ENCODE results near the gene NDUFB3.
"Not testable (repeated sequence)": the region's sequence is repeated elsewhere in the genome, so short reads cannot be mapped to it uniquely, and the experiment has no call there.

NDUFB3 gene

DNA sequence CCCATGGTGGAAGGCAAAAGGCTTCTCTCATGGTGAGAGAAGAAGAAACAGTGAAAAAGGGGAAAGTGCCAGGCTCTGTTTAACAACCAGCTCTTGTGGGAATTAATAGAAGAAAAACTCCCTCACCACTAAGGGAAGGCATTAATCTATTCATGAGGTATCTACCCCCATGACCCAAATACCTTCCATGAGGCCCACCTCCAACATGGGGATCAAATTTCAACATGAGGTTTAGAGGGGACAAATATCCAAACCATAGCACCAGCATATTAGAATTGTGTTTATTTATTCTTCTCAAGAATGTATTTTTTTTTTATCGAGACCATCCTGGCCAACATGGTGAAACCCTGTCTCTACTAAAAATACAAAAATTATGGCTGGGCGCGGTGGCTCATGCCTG, 39.3 kb downstream of the NDUFB3 start:
- Mint-ChIP-seq H3K9me3 (no peaks in the 10 kb centered on the region), H3K4me3 (no peak overlapping the region), H3K4me1 (peaks cover 24% of the 10 kb centered on the region), H3K36me3 (peaks cover 8% of the 10 kb centered on the region), H3K27me3 (no peaks in the 10 kb centered on the region), H3K27ac (no peak overlapping the region)
- DNase-seq = no peak
- CTCF ChIA-PET = interaction anchor here (1.0 kb wide), 1 partner anchor 66 kb away, joined by 3 read pairs; no protein-coding TSS in a partner anchor

DNA sequence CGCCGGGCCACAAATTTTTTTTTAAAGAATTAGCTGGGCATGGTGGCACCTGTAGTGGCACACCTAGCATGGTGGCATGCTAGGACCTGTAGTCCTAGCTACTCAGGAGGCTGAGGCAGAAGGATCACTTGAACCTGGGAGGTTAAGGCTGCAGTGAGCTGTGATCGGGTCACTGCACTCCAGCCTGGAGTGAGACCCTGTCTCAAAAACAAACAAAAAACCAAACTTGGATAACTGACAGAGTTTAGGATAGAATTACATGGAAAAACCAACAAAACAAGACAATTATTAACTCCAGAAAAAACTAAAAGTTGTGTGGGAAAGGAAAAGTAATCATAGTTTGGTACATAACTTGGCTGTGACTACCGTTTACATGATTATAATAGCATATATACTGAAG, 42.5 kb downstream of the NDUFB3 start:
- H3K9me3 Mint-ChIP-seq = no peaks in the 10 kb centered on the region
- H3K4me1 Mint-ChIP-seq = peaks cover 34% of the 10 kb centered on the region
- peak overlapping the region; percentile 84 for H3K4me3 Mint-ChIP-seq
- peaks cover 7% of the 10 kb centered on the region for H3K27me3 Mint-ChIP-seq
- DNase-seq = no peak
- CTCF ChIA-PET = interaction anchor here (0.8 to 1.8 kb wide), 3 partner anchors 43 to 118 kb away, joined by 3 to 5 read pairs (median 4); no protein-coding TSS in a partner anchor
- H3K36me3 Mint-ChIP-seq = peaks cover 20% of the 10 kb centered on the region
- H3K27ac Mint-ChIP-seq = peak overlapping the region; percentile 100

DNA sequence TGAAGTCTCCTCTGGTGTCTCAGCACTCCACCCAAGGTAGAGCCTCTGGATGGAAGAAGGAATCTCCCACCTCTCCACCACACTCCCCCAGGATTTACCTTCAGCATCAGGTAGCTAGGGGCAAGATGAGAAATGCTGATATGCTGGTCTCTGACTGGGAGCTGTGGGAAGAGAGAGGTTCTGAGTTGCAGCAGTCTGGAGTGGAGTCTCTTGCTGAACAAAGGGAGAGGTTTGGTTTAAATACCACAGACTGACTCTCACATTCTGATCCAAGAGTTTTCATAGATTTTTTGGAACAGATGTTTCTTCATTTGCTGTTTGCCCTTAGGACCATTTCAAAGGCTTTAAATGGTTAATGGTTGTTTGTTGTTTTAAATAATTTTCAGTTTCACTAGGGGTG, 43.0 kb downstream of the NDUFB3 start:
- H3K9me3 Mint-ChIP-seq = no peaks in the 10 kb centered on the region
- H3K4me1 Mint-ChIP-seq = peaks cover 34% of the 10 kb centered on the region
- H3K27ac Mint-ChIP-seq = peak overlapping the region; percentile 100
- peaks cover 21% of the 10 kb centered on the region for H3K36me3 Mint-ChIP-seq
- peak overlapping the region; percentile 84 for H3K4me3 Mint-ChIP-seq
- CTCF ChIA-PET = interaction anchor here (0.8 to 1.8 kb wide), 3 partner anchors 43 to 117 kb away, joined by 3 to 5 read pairs (median 4); no protein-coding TSS in a partner anchor
- DNase-seq = no peak
- peaks cover 7% of the 10 kb centered on the region for H3K27me3 Mint-ChIP-seq

DNA sequence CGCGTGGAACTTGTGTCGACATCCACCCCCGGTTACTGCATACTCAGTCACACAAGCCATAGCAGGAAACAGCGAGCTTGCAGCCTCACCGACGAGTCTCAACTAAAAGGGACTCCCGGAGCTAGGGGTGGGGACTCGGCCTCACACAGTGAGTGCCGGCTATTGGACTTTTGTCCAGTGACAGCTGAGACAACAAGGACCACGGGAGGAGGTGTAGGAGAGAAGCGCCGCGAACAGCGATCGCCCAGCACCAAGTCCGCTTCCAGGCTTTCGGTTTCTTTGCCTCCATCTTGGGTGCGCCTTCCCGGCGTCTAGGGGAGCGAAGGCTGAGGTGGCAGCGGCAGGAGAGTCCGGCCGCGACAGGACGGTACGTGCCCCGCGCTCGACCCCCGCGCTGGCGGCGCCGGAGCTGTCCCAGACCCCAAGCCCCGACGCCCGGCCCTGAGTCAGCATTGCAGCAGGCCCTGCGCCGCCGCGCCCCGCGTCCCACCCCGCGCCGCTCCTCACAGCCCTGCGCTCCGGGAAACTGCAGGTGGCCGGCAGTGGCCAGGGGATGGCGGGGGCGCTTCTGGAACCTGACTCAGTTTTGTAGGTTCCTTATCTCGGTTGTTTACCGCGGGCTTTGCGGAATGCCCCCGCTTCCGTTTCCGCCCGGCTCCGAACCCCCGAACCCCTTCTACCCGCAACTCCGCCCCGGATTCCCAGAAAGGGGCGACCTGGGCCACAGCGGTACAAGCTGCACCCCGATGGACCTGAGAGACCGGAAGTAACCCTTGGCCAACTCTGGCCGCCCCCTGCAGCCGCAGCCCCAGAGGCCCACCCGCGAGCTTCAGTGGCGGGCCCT, 44.5 kb downstream of the NDUFB3 start, which contains the start of gene CFLAR:
TSS of gene CFLAR (plus strand) at position 50 of the 844 bp plus-strand sequence. CDS start 13,702 bp downstream, outside the sequence.
- peak within 1 kb of the TSS; percentile 84 for H3K4me3 Mint-ChIP-seq
- CTCF ChIA-PET = interaction anchor here (1.2 to 6.1 kb wide), 6 partner anchors 14 to 118 kb away, joined by 3 to 64 read pairs (median 7); no protein-coding TSS in a partner anchor
- peaks cover 45% of the 10 kb centered on the region for H3K4me1 Mint-ChIP-seq
- H3K27ac Mint-ChIP-seq = peak within 1 kb of the TSS; percentile 100
- H3K9me3 Mint-ChIP-seq = no peaks in the 10 kb centered on the region
- peaks cover 7% of the 10 kb centered on the region for H3K27me3 Mint-ChIP-seq
- peaks cover 30% of the 10 kb centered on the region for H3K36me3 Mint-ChIP-seq
- DNase-seq = peak; percentile 91

DNA sequence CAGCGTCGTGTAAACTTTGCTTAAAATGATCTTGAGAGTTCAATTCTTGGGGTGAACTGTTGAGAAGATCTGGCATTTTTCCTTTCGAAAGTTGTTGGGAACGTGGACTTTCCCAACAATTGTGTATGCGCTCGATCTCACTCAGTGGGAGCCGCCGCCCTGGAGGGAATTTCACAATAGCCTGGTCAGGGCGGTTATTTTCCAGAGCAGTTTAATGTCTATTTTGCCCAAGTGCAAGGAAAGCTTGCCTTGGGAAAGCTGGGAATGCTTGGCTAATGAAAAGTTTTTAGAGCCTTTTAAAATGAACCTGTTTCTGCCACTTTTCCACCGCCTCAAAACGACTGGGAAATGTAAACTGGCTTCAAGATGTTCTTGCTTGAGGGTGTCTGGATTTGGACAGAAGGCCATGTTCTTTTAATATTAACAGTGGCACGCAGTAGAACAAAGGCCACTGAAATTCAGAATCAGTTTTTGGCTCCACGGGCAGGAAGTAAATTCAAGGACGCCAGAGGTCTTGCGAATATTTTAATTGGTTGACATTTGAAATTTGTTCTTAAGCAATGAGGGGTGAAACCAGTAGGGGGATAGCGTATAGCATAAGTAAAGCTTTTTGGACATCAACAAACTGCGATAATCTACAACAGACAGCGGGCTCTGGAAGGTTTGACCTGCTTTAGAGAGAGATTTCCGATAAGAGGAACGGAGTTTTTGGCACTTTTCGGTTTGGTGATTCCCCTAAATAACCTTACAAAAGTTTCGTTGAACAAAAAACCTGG, 45.3 kb downstream of the NDUFB3 start:
- Mint-ChIP-seq H3K27me3 (peaks cover 7% of the 10 kb centered on the region), H3K27ac (peak overlapping the region; percentile 100), H3K36me3 (peaks cover 37% of the 10 kb centered on the region), H3K4me1 (peaks cover 53% of the 10 kb centered on the region), H3K9me3 (no peaks in the 10 kb centered on the region), H3K4me3 (peak overlapping the region; percentile 84)
- CTCF ChIA-PET = interaction anchor here (1.1 to 6.1 kb wide), 14 partner anchors 14 to 228 kb away, joined by 3 to 64 read pairs (median 6); partner anchors contain the start of genes CASP10, NIF3L1 and PPIL3
- peak; percentile 51 for DNase-seq

DNA sequence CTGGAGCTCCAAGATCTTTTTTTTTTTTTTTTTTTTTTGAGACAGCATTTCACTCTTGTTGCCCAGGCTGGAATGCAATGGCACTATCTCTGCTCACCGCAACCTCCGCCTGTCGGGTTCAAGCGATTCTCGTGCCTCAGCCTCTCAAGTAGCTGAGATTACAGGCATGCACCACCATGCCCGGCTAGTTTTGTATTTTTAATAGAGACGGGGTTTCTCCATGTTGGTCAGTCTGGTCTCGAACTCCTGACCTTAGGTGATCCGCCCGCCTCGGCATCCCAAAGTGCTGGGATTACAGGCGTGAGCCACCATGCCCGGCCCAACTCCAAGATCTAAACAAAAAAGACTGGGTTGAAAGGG, 45.9 kb downstream of the NDUFB3 start:
- H3K36me3 Mint-ChIP-seq = peaks cover 42% of the 10 kb centered on the region
- peak overlapping the region; percentile 100 for H3K27ac Mint-ChIP-seq
- not testable (repeated sequence) for H3K27me3 Mint-ChIP-seq, H3K9me3 Mint-ChIP-seq
- peak overlapping the region; percentile 84 for H3K4me3 Mint-ChIP-seq
- peak; percentile 65 for DNase-seq
- CTCF ChIA-PET = interaction anchor here (0.6 to 6.1 kb wide), 15 partner anchors 8 to 229 kb away, joined by 3 to 64 read pairs (median 5); partner anchors contain the start of genes CASP10, NIF3L1 and PPIL3
- peaks cover 59% of the 10 kb centered on the region for H3K4me1 Mint-ChIP-seq

DNA sequence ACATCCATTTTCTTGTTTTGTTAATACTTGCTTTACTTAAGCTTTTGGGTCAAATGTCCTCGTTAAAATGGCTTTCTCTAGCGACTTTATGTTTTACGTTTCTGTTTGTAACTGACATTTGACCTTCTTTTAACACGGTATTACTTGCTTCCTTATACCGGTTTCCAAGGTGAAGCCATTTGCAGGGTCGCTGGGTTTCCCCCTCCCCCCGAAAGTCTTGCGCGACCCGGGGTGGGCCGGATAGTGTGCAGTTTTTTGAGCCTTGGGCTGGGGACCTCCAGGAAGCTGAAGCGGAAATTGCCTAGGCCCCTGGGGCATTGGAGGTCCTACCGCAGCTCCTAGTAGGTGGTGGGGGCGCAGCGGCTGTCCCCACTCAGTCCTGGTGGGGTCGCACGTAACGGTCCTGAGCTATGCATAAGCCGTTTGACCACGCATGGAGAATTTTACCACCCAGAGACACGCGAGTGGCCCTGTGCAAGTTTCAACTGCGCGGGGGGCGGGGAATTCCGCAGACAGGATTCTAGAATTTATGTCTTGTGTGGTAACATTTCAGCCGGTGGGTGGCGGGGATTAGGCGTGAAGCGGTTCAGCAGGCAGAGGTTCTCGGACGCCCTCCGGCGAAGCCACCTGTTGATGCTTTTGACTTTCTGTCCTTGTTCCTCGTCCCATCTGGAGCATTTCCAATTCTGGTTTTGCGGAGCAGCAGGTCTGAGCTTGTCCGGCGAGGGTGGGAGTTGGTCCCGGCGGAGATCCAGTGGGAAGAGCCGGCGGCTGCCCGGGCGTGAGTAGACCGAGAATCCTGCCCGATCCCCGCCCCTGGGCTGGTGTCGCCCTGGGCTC, 46.5 kb downstream of the NDUFB3 start:
- H3K27me3 Mint-ChIP-seq = peaks cover 7% of the 10 kb centered on the region
- H3K36me3 Mint-ChIP-seq = peaks cover 48% of the 10 kb centered on the region
- peaks cover 64% of the 10 kb centered on the region for H3K4me1 Mint-ChIP-seq
- CTCF ChIA-PET = interaction anchor here (0.6 to 6.1 kb wide), 17 partner anchors 9 to 229 kb away, joined by 3 to 64 read pairs (median 5); partner anchors contain the start of genes CASP10, NIF3L1 and PPIL3
- no peaks in the 10 kb centered on the region for H3K9me3 Mint-ChIP-seq
- peak; percentile 92 for DNase-seq
- H3K4me3 Mint-ChIP-seq = peak overlapping the region; percentile 84
- H3K27ac Mint-ChIP-seq = peak overlapping the region; percentile 100

DNA sequence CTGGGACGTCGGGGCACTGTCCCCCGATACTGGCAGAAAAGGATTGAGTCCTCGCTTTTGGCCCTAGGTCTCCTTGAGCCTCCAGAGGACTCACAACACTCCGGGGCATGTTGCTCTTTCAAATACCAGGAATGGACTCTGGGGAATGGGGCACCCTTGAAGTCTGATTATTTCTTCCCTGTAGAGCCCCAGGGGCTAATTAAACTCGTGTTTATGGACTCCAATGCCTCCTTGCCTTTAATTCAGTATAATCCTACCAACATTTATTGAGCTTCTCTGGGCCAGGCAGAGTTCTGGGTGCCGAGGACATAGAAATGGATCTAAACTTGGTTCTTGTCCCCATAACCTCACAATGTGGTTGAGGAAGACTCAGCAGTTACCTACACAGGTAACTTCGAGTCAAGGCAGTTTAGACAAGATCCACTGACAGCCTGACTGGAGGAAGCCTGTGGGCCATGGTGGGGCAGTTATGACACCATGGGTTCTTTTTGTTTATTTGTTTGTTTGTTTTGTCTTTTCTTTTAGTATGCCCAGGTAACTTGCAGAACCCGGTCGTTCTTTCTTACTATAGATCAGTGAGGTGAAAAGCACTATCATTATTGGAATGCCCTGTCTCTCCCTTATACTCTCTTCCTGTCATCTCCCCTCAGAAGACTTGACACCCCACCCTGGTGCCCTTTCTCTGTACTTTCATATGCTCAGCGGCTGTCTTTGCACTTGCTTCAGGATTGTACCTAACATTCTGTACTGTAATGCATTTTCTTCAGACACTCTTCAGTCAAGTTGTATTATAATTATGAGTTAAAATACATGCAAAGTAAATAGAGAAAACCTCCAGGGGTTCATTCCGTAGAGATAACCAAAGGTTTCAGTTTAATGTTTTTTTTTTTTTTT, 47.4 kb downstream of the NDUFB3 start:
- no peaks in the 10 kb centered on the region for H3K9me3 Mint-ChIP-seq
- peaks cover 68% of the 10 kb centered on the region for H3K4me1 Mint-ChIP-seq
- CTCF ChIA-PET = interaction anchor here (1.0 to 6.1 kb wide), 10 partner anchors 9 to 218 kb away, joined by 3 to 64 read pairs (median 8); no protein-coding TSS in a partner anchor
- peaks cover 55% of the 10 kb centered on the region for H3K36me3 Mint-ChIP-seq
- peak overlapping the region; percentile 100 for H3K27ac Mint-ChIP-seq
- peak; percentile 33 for DNase-seq
- peaks cover 7% of the 10 kb centered on the region for H3K27me3 Mint-ChIP-seq
- H3K4me3 Mint-ChIP-seq = peak overlapping the region; percentile 84

DNA sequence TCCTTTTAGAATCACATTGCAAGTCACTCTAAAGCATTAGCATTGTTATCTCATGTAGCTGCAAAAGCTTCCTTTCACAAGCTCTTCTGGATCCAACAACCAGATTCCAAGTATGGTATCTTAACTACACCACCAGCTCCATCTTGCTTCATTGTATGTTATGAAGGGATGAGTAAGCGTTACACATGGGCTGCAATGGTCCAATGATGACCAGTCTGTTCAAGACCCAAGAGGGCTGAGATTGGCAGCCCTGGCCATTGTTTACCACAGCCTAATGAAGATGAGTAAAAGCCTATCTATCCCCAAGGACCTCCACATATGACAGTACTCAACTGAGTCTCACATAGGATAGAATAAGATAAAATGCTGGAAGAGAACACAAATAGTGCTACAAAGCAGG, 50.5 kb downstream of the NDUFB3 start:
- DNase-seq = no peak
- Mint-ChIP-seq H3K27me3 (peaks cover 3% of the 10 kb centered on the region), H3K9me3 (no peaks in the 10 kb centered on the region), H3K36me3 (peaks cover 52% of the 10 kb centered on the region), H3K4me3 (peak overlapping the region; percentile 84), H3K27ac (peak overlapping the region; percentile 71), H3K4me1 (peaks cover 73% of the 10 kb centered on the region)
- CTCF ChIA-PET = interaction anchor here (1.5 kb wide), 1 partner anchor 10 kb away, joined by 7 read pairs; no protein-coding TSS in a partner anchor

DNA sequence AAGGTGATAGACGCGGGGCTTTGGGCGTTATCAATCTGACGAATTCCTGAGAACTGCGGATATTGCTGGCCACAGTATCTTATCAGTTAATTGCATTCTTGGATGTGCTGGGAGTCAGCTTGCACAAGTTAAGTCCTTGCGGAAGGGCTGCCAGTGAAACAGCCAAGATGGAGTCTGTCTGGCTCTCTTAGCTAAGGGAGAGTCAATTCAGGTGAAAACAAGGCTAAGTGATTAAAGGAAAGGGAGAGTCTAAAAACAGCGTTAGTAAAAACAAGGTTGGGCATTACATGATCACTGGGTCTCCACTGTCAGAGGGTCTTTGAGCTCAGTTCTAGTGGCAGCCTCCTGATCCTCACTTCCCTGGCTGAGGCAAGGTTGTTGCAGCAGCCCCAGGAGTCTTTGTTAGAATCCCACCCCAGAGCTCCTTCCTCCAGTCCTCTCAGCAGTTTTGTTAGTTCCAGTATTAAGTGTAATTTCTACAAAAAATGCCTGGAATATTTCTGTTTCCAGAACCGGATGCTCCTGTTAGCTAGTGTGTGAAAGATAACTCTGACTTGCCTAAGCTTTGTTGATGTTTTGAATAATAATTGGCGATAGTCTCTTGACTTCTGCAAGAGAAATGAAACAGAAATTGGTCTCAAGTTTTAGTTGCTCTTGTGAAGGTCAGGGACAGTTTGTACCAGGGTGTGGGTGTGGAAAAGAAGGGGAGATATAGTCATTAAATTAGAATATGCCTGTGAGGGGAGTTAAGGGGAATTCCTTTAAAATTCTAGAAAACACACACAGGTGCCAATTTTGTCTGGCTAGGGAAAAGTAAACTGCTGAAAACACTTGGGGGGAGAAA, 54.7 kb downstream of the NDUFB3 start:
- no peak for DNase-seq
- peaks cover 91% of the 10 kb centered on the region for H3K4me1 Mint-ChIP-seq
- H3K4me3 Mint-ChIP-seq = peak overlapping the region; percentile 73
- peaks cover 42% of the 10 kb centered on the region for H3K36me3 Mint-ChIP-seq
- no peaks in the 10 kb centered on the region for H3K27me3 Mint-ChIP-seq
- peak overlapping the region; percentile 94 for H3K27ac Mint-ChIP-seq
- H3K9me3 Mint-ChIP-seq = no peaks in the 10 kb centered on the region
- CTCF ChIA-PET = interaction anchor here (0.9 to 1.1 kb wide), 2 partner anchors 56 to 204 kb away, joined by 3 to 6 read pairs; partner anchors contain the start of gene CASP10

DNA sequence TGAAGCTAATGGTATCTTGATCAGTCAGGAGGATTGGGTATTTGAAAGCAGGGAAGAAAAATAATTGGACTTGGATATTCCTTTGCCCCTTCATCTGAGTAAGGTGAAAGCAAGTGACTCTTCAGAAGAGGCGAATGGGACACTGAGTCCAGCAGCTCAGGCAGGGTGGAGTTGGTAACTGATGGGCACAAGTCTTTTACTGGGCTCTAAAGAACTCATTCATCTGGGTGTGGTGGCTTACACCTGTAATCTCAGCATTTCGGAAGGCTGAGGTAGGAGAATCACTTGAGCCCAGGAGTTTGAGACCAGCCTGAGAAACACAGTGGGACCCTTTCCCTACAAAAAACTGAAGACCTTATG, 55.3 kb downstream of the NDUFB3 start:
- Mint-ChIP-seq H3K27ac (peak overlapping the region; percentile 94), H3K27me3 (no peaks in the 10 kb centered on the region), H3K36me3 (peaks cover 40% of the 10 kb centered on the region), H3K9me3 (no peaks in the 10 kb centered on the region), H3K4me1 (peaks cover 91% of the 10 kb centered on the region), H3K4me3 (peak overlapping the region; percentile 73)
- CTCF ChIA-PET = interaction anchor here (1.1 kb wide), 1 partner anchor 55 kb away, joined by 6 read pairs; the partner anchor contains the start of gene CASP10
- DNase-seq = no peak
